Skin epidermis (tissue), 12 donors: ENCODE data around the gene SLC18A2.
"Not testable (repeated sequence)": the region's sequence is repeated elsewhere in the genome, so short reads cannot be mapped to it uniquely, and the experiment has no call there.

Experiments
- H3K27ac ChIP-seq, 21 experiments: fragments of 200-600 bp; sonication (generic) in 11 of 21; one replicate each; pipeline ENCODE4 v1.5.0; 2020; ENCODE audit warnings: mild to moderate bottlenecking in 3 of 21, inconsistent platforms in 2 of 21, moderate library complexity in 2 of 21
- H3K4me3 ChIP-seq, 7 experiments: fragments of 200-600 bp; sonication (generic) in 2 of 7; one replicate each; pipeline ENCODE4 v1.5.0; 2020; ENCODE audit warnings: inconsistent platforms in 2 of 7, mild to moderate bottlenecking in 2 of 7, moderate library complexity in 1 of 7

SLC18A2 gene

DNA sequence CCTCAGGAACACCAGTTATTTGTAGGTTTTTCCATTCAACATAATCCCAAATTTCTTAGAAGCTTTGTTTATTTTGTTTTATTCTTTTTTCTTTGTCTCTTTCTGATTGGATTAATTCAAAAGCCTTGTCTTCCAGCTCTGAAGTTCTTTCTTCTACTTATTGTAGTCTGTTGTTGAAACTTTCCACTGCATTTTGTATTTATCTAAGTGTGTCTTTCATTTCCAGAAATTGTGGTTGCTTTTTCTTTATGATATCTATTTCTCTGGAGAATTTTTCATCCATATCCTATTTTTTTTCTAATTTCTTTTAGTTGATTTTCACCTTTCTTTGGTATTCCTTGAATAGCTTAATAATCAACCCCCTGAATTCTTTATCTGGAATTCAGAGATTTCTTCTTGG, 58.5 kb downstream of the SLC18A2 start:
- Histone ChIP-seq H3K4me3 (no peak overlapping the region), H3K27ac (no peak overlapping the region)

GRCh38 chr10:117300671-117301070, 59.8 kb downstream of the SLC18A2 start:
- Histone ChIP-seq H3K4me3 (no peak overlapping the region), H3K27ac (no peak overlapping the region)

GRCh38 chr10:117303451-117303850, 62.5 kb downstream of the SLC18A2 start:
- not testable (repeated sequence) for H3K27ac ChIP-seq, H3K4me3 ChIP-seq

GRCh38 chr10:117306674-117307073, 65.8 kb downstream of the SLC18A2 start:
- Histone ChIP-seq H3K4me3 (no peak overlapping the region), H3K27ac (no peak overlapping the region)

- no peak overlapping the region for H3K4me3 ChIP-seq
- H3K27ac ChIP-seq: no peak overlapping the region
These were observed 70.3 kb downstream of the SLC18A2 start for GRCh38 chr10:117311261-117311660.

DNA sequence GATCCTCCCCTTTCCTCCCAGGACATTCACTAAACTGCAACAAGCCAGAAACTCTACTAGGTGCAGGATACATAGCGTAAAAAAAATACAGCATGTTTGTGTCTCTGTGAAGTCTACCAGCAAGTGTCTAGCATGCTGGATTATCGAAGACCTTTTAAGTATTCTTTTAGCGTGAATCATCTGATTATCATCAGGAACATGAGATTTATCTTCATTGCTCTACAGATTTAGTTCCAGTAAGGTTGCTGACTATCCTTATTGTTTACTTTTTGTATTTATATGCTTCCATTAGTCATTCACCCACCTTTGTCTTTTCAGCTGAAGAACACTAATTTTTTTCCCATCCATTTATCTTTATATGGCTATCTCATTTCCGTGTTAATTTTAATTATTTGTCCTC, 71.5 kb downstream of the SLC18A2 start:
- no peak overlapping the region for H3K4me3 ChIP-seq
- no peak overlapping the region for H3K27ac ChIP-seq

GRCh38 chr10:117313641-117314040, 72.7 kb downstream of the SLC18A2 start:
- H3K4me3 ChIP-seq: no peak overlapping the region
- no peak overlapping the region for H3K27ac ChIP-seq

GRCh38 chr10:117316701-117317100, 75.8 kb downstream of the SLC18A2 start:
- H3K4me3 ChIP-seq: no peak overlapping the region

GRCh38 chr10:117318909-117319308, 78.0 kb downstream of the SLC18A2 start:
- no peak overlapping the region for H3K27ac ChIP-seq
- H3K4me3 ChIP-seq: no peak overlapping the region

More at GRCh38 chr10:117316701-117317100, 75.8 kb downstream of the SLC18A2 start:
- no peak overlapping the region for H3K27ac ChIP-seq

GRCh38 chr10:117320050-117320665, 79.2 kb downstream of the SLC18A2 start:
- no peak overlapping the region for H3K27ac ChIP-seq
- H3K4me3 ChIP-seq: no peak overlapping the region

- no peak overlapping the region for H3K27ac ChIP-seq
- no peak overlapping the region for H3K4me3 ChIP-seq
These were observed 81.3 kb downstream of the SLC18A2 start for GRCh38 chr10:117322260-117322659.

DNA sequence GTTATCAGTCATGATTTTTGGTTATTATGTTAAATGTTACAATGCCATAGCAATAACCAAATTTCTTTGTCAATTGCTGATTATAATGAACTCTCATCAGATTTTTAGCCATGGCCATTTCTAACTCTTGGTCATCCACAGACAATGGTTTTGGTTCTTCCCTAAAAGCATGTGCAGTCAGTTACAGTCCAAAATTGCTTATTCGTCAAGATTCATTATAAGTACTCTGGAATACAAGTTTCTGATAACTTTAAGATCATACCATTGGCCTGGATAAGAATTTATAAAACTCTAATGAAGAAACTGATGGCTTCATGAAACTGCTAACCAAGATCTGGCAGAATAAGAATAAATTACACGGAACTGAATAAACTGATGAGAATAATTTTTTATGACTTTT, 83.5 kb downstream of the SLC18A2 start:
- Histone ChIP-seq H3K4me3 (no peak overlapping the region), H3K27ac (no peak overlapping the region)

GRCh38 chr10:117327262-117327661, 86.3 kb downstream of the SLC18A2 start:
- no peak overlapping the region for H3K27ac ChIP-seq
- H3K4me3 ChIP-seq: no peak overlapping the region
